SK-N-SH (cell line): Measurements from ENCODE around the gene IQCK. TPM values are rescaled to one million over a fixed set of nuclear protein-coding genes. Genes with fewer than 3 reads are reported as not detected.

Experiments
- CTCF ChIA-PET: fragments of 300-600, 350-600 bp; formaldehyde crosslinking; extraction: SDS; loops from one replicate; lab custom pipeline; 2021; lab: Yijun Ruan, JAX
- POLR2A ChIA-PET: fragments of 350-600 bp; sonication (Branson Sonifier 250); formaldehyde crosslinking; extraction: SDS; loops from one replicate; lab custom pipeline; 2020; ENCODE audit warnings: antibody characterized with exemption, inconsistent platforms; lab: Yijun Ruan, JAX
- DNase-seq: peaks from one replicate; pipeline ENCODE4 v3.0.0; 2012
- H2AFZ ChIP-seq: fragments of 200-600 bp; sonication (generic); 2 replicates; pipeline ENCODE4 v1.8.1; 2016; ENCODE audit warnings: antibody characterized with exemption, mild to moderate bottlenecking, low read depth
- H3F3A ChIP-seq: fragments of 200-600 bp; sonication (generic); replicated peaks from 2 replicates; pipeline ENCODE3; 2016; ENCODE audit warnings: antibody characterized with exemption, mild to moderate bottlenecking; ENCODE audit not compliant: insufficient read depth
- H3K27ac ChIP-seq, 2 experiments: fragments of 200-500 bp in 1 of 2; fragments of 200-600 bp in 1 of 2; sonication (Bioruptor generic) in 1 of 2; sonication (generic), shearing (Covaris generic) in 1 of 2; 2 replicates each; pipeline versions ENCODE4 v1.5.1 to v1.6.1; 2014 to 2016; ENCODE audit warnings: low read depth in 2 of 2, inconsistent platforms in 1 of 2, low read length in 1 of 2, mild to moderate bottlenecking in 1 of 2, mixed read lengths in 1 of 2
- H3K27me3 ChIP-seq: fragments of 200-600 bp; sonication (generic), shearing (Covaris generic); 2 replicates; pipeline ENCODE4 v1.6.1; 2016; ENCODE audit warnings: mixed run types; ENCODE audit not compliant: insufficient read depth
- H3K36me3 ChIP-seq, 2 experiments: fragments of 200-500 bp in 1 of 2; fragments of 200-600 bp in 1 of 2; sonication (Bioruptor generic) in 1 of 2; sonication (generic) in 1 of 2; replicated peaks in 1 of 2; 2 replicates each; pipeline versions ENCODE3 to v1.5.1; 2014 to 2016; ENCODE audit warnings: low read length in 1 of 2, mild to moderate bottlenecking in 1 of 2; ENCODE audit not compliant: insufficient read depth in 2 of 2, control insufficient read depth in 1 of 2
- H3K4me1 ChIP-seq, 2 experiments: fragments of 200-500 bp in 1 of 2; fragments of 200-600 bp in 1 of 2; sonication (Bioruptor generic) in 1 of 2; sonication (generic), shearing (Covaris generic) in 1 of 2; 2 replicates each; pipeline versions ENCODE4 v1.5.1 to v1.6.1; 2014 to 2016; ENCODE audit warnings: low read depth in 1 of 2, low read length in 1 of 2, mixed run types in 1 of 2; ENCODE audit not compliant: insufficient read depth in 2 of 2, control insufficient read depth in 1 of 2
- H3K4me2 ChIP-seq: fragments of 200-600 bp; sonication (generic), shearing (Covaris generic); 2 replicates; pipeline ENCODE4 v1.6.1; 2017; ENCODE audit warnings: mixed run types
- H3K4me3 ChIP-seq, 2 experiments: fragments of 200-500 bp in 1 of 2; fragments of 200-600 bp in 1 of 2; sonication (Bioruptor generic) in 1 of 2; sonication (generic), shearing (Covaris generic) in 1 of 2; 2 replicates each; pipeline versions ENCODE4 v1.5.1 to v1.8.1; 2014 to 2016; ENCODE audit warnings: low read depth in 2 of 2, inconsistent platforms in 1 of 2, low read length in 1 of 2, mild to moderate bottlenecking in 1 of 2, mixed read lengths in 1 of 2, moderate library complexity in 1 of 2
- H3K79me2 ChIP-seq: fragments of 200-600 bp; sonication (generic); 2 replicates; pipeline ENCODE4 v1.8.1; 2017; ENCODE audit warnings: mild to moderate bottlenecking; ENCODE audit not compliant: insufficient read depth
- H3K9ac ChIP-seq: fragments of 200-600 bp; sonication (generic); 2 replicates; pipeline ENCODE4 v1.6.1; 2017; ENCODE audit warnings: mixed run types
- H3K9me2 ChIP-seq: fragments of 200-600 bp; sonication (generic); 2 replicates; pipeline ENCODE4 v1.6.1; 2017; ENCODE audit warnings: mixed run types
- H3K9me3 ChIP-seq: fragments of 200-600 bp; sonication (generic); 2 replicates; pipeline ENCODE4 v1.6.1; 2017; ENCODE audit warnings: mixed run types, mild to moderate bottlenecking, moderate library complexity
- H4K20me1 ChIP-seq: fragments of 200-600 bp; sonication (generic); 2 replicates; pipeline ENCODE4 v1.6.1; 2017; ENCODE audit warnings: mild to moderate bottlenecking, mixed run types; ENCODE audit not compliant: insufficient read depth
- CTCF ChIP-seq: fragments of 200-600 bp; sonication (generic); IDR thresholded peaks from 2 replicates; pipeline ENCODE4 v1.6.1; 2017; ENCODE audit warnings: antibody characterized with exemption, mild to moderate bottlenecking, moderate library complexity
- EP300 ChIP-seq, 2 experiments: IDR thresholded peaks; 2 replicates each; pipeline versions ENCODE4 v1.4.0 to v1.6.1; 2012; ENCODE audit warnings: borderline replicate concordance in 1 of 2, low read depth in 1 of 2, low read length in 1 of 2
- FOSL2 ChIP-seq: IDR thresholded peaks from 2 replicates; pipeline ENCODE4 v1.4.0; 2012; ENCODE audit warnings: low read depth, mild to moderate bottlenecking, moderate library complexity, borderline replicate concordance
- MXI1 ChIP-seq: IDR thresholded peaks from 2 replicates; pipeline ENCODE4 v1.6.1; 2012; ENCODE audit warnings: mild to moderate bottlenecking, low read depth, low read length, improper control_type of control experiment
- NRF1 ChIP-seq: IDR thresholded peaks from 2 replicates; pipeline ENCODE4 v1.6.1; 2012; ENCODE audit warnings: low read depth, mild to moderate bottlenecking, low read length
- RAD21 ChIP-seq: IDR thresholded peaks from 2 replicates; pipeline ENCODE4 v1.6.1; 2012; ENCODE audit warnings: mild to moderate bottlenecking, low read length
- RCOR1 ChIP-seq: fragments of 150-350 bp; IDR thresholded peaks from 2 replicates; pipeline ENCODE4 v1.6.1; 2017; ENCODE audit warnings: antibody characterized with exemption, low read length
- REST ChIP-seq: IDR thresholded peaks from 2 replicates; pipeline ENCODE4 v1.6.1; 2012; ENCODE audit warnings: mild to moderate bottlenecking, low read depth, low read length, moderate library complexity
- TAF1 ChIP-seq: IDR thresholded peaks from 2 replicates; pipeline ENCODE4 v1.6.1; 2012; ENCODE audit warnings: low read depth, mild to moderate bottlenecking, low read length, moderate library complexity, borderline replicate concordance
- TEAD4 ChIP-seq: IDR thresholded peaks from 2 replicates; pipeline ENCODE4 v1.4.0; 2012; ENCODE audit warnings: mild to moderate bottlenecking, borderline replicate concordance; ENCODE audit not compliant: insufficient read depth
- USF1 ChIP-seq: IDR thresholded peaks from 2 replicates; pipeline ENCODE4 v1.4.0; 2012; ENCODE audit warnings: low read depth, borderline replicate concordance
- USF2 ChIP-seq: fragments of 150-350 bp; IDR thresholded peaks from 2 replicates; pipeline ENCODE4 v1.6.1; 2017; ENCODE audit warnings: antibody characterized with exemption, low read length, low read depth, borderline replicate concordance
- ZBTB33 ChIP-seq: IDR thresholded peaks from 2 replicates; pipeline ENCODE4 v1.4.0; 2012; ENCODE audit warnings: low read depth, borderline replicate concordance
- WGBS: methylation state at CpG from one replicate; pipeline ENCODE4 v1.1.6; 2017; ENCODE audit warnings: low lambda C conversion rate; 5-methylcytosine and 5-hydroxymethylcytosine counted together
- polyA plus RNA-seq, 3 experiments: library from polyadenylated mRNA; depleted of rRNA; stranded (reverse); fragments of >200 nt; gene quantifications; 2 replicates each; pipeline ENCODE4 v1.2.3, GENCODE V29; 2012
- TF ChIP-seq, protein P1 (sequence below): fragments of 150-350 bp; IDR thresholded peaks from 2 replicates; pipeline ENCODE4 v1.6.1; 2016; ENCODE audit warnings: mild to moderate bottlenecking, low read depth, low read length

The IQCK gene
- polyA plus RNA-seq, 1 of the 3 experiments (the other 2 are of a cell fraction) = 7.3 TPM

DNA sequence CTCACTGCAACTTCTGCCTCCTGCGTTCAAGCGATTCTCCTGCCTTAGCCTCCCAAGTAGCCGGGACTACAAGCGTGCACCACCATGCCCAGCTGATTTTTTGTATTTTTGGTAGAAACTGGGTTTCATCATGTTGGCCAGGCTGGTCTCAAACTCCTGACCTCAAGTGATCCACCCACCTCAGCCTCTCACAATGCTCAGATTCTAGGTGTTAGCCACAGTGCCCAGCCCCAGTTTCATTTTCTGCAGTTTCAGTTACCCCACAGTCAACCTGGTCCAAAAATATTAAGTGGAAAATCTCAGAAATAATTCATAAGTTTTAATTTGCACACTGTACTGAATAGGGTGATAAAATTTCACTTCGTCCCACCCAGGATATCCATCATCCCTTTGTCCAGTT, 28.7 kb upstream of the IQCK start:
- no peaks in the 10 kb centered on the region; a peak in 1 of 4 replicates for H3K4me1 ChIP-seq
- no peaks in the 10 kb centered on the region for H3K79me2 ChIP-seq
- H2AFZ ChIP-seq = no peak overlapping the region
- WGBS = 96% methylated on average over 5 of the region's 5 CpGs
- H3F3A ChIP-seq = peaks cover 4% of the 10 kb centered on the region
- POLR2A ChIA-PET = no interaction called here
- no peak overlapping the region for H3K4me2 ChIP-seq
- no peak overlapping the region for H3K4me3 ChIP-seq
- no peaks in the 10 kb centered on the region for H3K9me2 ChIP-seq
- no peaks in the 10 kb centered on the region for H4K20me1 ChIP-seq
- no peaks in the 10 kb centered on the region for H3K27me3 ChIP-seq
- H3K9me3 ChIP-seq = no peaks in the 10 kb centered on the region
- TF ChIP-seq USF1 (no peak), RAD21 (no peak)
- peaks cover 28 to 29% of the 10 kb centered on the region in 2 experiments for H3K36me3 ChIP-seq
- CTCF ChIA-PET = no interaction called here
- H3K27ac ChIP-seq = no peak overlapping the region
- H3K9ac ChIP-seq = no peak overlapping the region
- no peak for DNase-seq

DNA sequence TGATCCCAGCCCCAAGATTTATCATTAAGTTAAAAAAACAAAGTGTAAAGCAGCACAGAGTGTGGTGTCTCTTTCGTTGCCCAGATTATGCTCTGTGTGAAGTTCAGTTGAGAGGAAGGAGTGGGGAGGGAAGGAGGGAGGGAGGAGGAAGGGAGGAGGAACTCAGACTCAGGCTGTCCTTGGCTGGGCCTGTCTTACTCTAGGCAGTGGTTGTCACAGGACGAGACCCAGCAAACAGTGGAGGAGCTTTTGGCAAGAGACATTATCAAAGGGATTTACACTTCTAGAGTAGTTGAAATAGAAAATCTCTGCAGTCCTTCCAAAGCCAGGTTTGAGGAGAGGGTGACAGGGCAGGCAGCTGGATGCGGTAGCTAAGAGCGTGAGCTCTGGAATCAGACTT, 27.9 kb upstream of the IQCK start:
- 86% methylated on average over 4 of the region's 4 CpGs for WGBS
- H3K36me3 ChIP-seq = peaks cover 20 to 29% of the 10 kb centered on the region in 2 experiments
- no peaks in the 10 kb centered on the region for H4K20me1 ChIP-seq
- no peak for DNase-seq
- TF ChIP-seq RCOR1 (no peak), REST (no peak), NRF1 (no peak), FOSL2 (no peak), ZBTB33 (no peak), CTCF (no peak), TEAD4 (no peak), EP300 (IDR thresholded peaks at IDR 0.05; ENCODE audit: borderline replicate concordance in 1 of 2, low read depth in 1 of 2, low read length in 1 of 2) (no peak), USF2 (no peak), TAF1 (no peak), MXI1 (no peak), RAD21 (no peak)
- TF ChIP-seq, protein P1, sequence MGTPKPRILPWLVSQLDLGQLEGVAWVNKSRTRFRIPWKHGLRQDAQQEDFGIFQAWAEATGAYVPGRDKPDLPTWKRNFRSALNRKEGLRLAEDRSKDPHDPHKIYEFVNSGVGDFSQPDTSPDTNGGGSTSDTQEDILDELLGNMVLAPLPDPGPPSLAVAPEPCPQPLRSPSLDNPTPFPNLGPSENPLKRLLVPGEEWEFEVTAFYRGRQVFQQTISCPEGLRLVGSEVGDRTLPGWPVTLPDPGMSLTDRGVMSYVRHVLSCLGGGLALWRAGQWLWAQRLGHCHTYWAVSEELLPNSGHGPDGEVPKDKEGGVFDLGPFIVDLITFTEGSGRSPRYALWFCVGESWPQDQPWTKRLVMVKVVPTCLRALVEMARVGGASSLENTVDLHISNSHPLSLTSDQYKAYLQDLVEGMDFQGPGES = no peak
- ChIA-PET CTCF (no interaction called here), POLR2A (no interaction called here)
- no peaks in the 10 kb centered on the region for H3K9me2 ChIP-seq
- no peak overlapping the region for H3K4me3 ChIP-seq
- no peaks in the 10 kb centered on the region for H3K9me3 ChIP-seq
- H3K9ac ChIP-seq = no peak overlapping the region
- H3K79me2 ChIP-seq = no peaks in the 10 kb centered on the region
- no peak overlapping the region for H3K4me2 ChIP-seq
- H2AFZ ChIP-seq = no peak overlapping the region
- no peaks in the 10 kb centered on the region; a peak in 1 of 4 replicates for H3K4me1 ChIP-seq
- H3F3A ChIP-seq = no peaks in the 10 kb centered on the region
- H3K27ac ChIP-seq = no peak overlapping the region
- no peaks in the 10 kb centered on the region for H3K27me3 ChIP-seq
